ENCODE data around the gene GARIN5A.

Gene GARIN5A

GRCh38 chr19:50493171-50493570, 16.5 kb upstream of the GARIN5A start:
- H3K4me3 ChIP-seq (replicated peaks; ENCODE audit: low read depth, low read length): no peak overlapping the region
- DNase-seq (ENCODE audit: low read depth): no peak
- TF ChIP-seq CTCF (IDR thresholded peaks at IDR 0.05; ENCODE audit: low read length, missing control alignments): no peak

GRCh38 chr19:50492303-50493052, 15.8 kb upstream of the GARIN5A start:
- no peak for DNase-seq (ENCODE audit: low read depth)
- H3K4me3 ChIP-seq (replicated peaks; ENCODE audit: low read depth, low read length): no peak overlapping the region
- TF ChIP-seq CTCF (IDR thresholded peaks at IDR 0.05; ENCODE audit: low read length, missing control alignments): no peak

- TF ChIP-seq CTCF (IDR thresholded peaks at IDR 0.05; ENCODE audit: low read length, missing control alignments): no peak
- no peak overlapping the region for H3K4me3 ChIP-seq (replicated peaks; ENCODE audit: low read depth, low read length)
- DNase-seq (ENCODE audit: low read depth): no peak
Measured at GRCh38 chr19:50490991-50491472, 14.4 kb upstream of the GARIN5A start.

GRCh38 chr19:50490411-50490811, 13.8 kb upstream of the GARIN5A start:
- TF ChIP-seq CTCF (IDR thresholded peaks at IDR 0.05; ENCODE audit: low read length, missing control alignments): no peak
- no peak for DNase-seq (ENCODE audit: low read depth)
- H3K4me3 ChIP-seq (replicated peaks; ENCODE audit: low read depth, low read length): no peak overlapping the region

- H3K4me3 ChIP-seq (replicated peaks; ENCODE audit: low read depth, low read length): no peak overlapping the region
- no peak for DNase-seq (ENCODE audit: low read depth)
- no peak for TF ChIP-seq CTCF (IDR thresholded peaks at IDR 0.05; ENCODE audit: low read length, missing control alignments)
Measured at GRCh38 chr19:50489461-50490011, 12.9 kb upstream of the GARIN5A start.

- no peak for DNase-seq (ENCODE audit: low read depth)
- no peak for TF ChIP-seq CTCF (IDR thresholded peaks at IDR 0.05; ENCODE audit: low read length, missing control alignments)
- no peak overlapping the region for H3K4me3 ChIP-seq (replicated peaks; ENCODE audit: low read depth, low read length)
Measured at GRCh38 chr19:50488389-50489194, 11.9 kb upstream of the GARIN5A start.
